MM.1S (cell line): ENCODE measurements around the gene APRT.

Experiments used
- DNase-seq: peaks from one replicate; pipeline ENCODE4 v3.0.0-alpha.2; 2015
- H2AFZ ChIP-seq: fragments of 300-600 bp; sonication (generic); 2 replicates; pipeline ENCODE4 v1.6.0; 2016; ENCODE audit warnings: antibody characterized with exemption, low read length
- H3F3A ChIP-seq: fragments of 300-600 bp; sonication (generic); 2 replicates; pipeline ENCODE4 v1.6.1; 2016; ENCODE audit warnings: mild to moderate bottlenecking, antibody characterized with exemption, low read length, moderate library complexity, mixed read lengths; ENCODE audit not compliant: insufficient read depth
- H3K27ac ChIP-seq: fragments of 300-600 bp; sonication (generic); 2 replicates; pipeline ENCODE4 v1.5.1; 2016; ENCODE audit warnings: mild to moderate bottlenecking, low read length
- H3K27me3 ChIP-seq: fragments of 300-600 bp; sonication (generic); replicated peaks from 2 replicates; pipeline ENCODE4 v1.6.0; 2016; ENCODE audit warnings: low read length; ENCODE audit not compliant: insufficient read depth
- H3K36me3 ChIP-seq: fragments of 300-600 bp; sonication (generic); replicated peaks from 2 replicates; pipeline ENCODE4 v1.6.1; 2016; ENCODE audit warnings: mild to moderate bottlenecking, low read length, mixed read lengths; ENCODE audit not compliant: insufficient read depth
- H3K4me1 ChIP-seq: fragments of 300-600 bp; sonication (generic); 2 replicates; pipeline ENCODE4 v1.6.1; 2016; ENCODE audit warnings: low read length, mixed read lengths
- H3K4me2 ChIP-seq: fragments of 300-600 bp; sonication (generic); 2 replicates; pipeline ENCODE4 v1.6.0; 2016; ENCODE audit warnings: low read depth, low read length
- H3K4me3 ChIP-seq: fragments of 300-600 bp; sonication (generic); 2 replicates; pipeline ENCODE4 v1.5.1; 2016; ENCODE audit warnings: low read length, mixed read lengths
- H3K79me2 ChIP-seq: fragments of 300-600 bp; sonication (generic); 2 replicates; pipeline ENCODE4 v1.6.1; 2016; ENCODE audit warnings: mixed run types, low read length, mixed read lengths
- H3K9ac ChIP-seq: fragments of 300-600 bp; sonication (generic); 2 replicates; pipeline ENCODE4 v1.6.1; 2016; ENCODE audit warnings: low read length, mixed read lengths
- H3K9me2 ChIP-seq: fragments of 300-600 bp; sonication (generic); replicated peaks from 2 replicates; pipeline ENCODE4 v1.6.1; 2016; ENCODE audit warnings: mild to moderate bottlenecking, low read length, mixed read lengths; ENCODE audit not compliant: insufficient read depth
- H3K9me3 ChIP-seq: fragments of 300-600 bp; sonication (generic); replicated peaks from 2 replicates; pipeline ENCODE4 v1.6.1; 2016; ENCODE audit warnings: mild to moderate bottlenecking, low read length, mixed read lengths; ENCODE audit not compliant: insufficient read depth
- H4K20me1 ChIP-seq: fragments of 300-600 bp; sonication (generic); 2 replicates; pipeline ENCODE4 v1.6.1; 2016; ENCODE audit warnings: mild to moderate bottlenecking, low read length, moderate library complexity, mixed read lengths; ENCODE audit not compliant: insufficient read depth
- EZH2 ChIP-seq: fragments of 300-600 bp; sonication (generic); optimal IDR thresholded peaks from 2 replicates; pipeline ENCODE3; 2017; ENCODE audit warnings: low read depth, mild to moderate bottlenecking, antibody characterized with exemption, low read length, mixed read lengths
- EZH2phosphoT487 ChIP-seq: fragments of 300-600 bp; sonication (generic); IDR thresholded peaks from 2 replicates; pipeline ENCODE4 v1.6.1; 2018; ENCODE audit warnings: antibody characterized with exemption, low read length
- TF ChIP-seq, protein P1 (sequence below): fragments of 300-600 bp; sonication (generic); IDR thresholded peaks from 2 replicates; pipeline ENCODE4 v1.5.1; 2016; ENCODE audit warnings: antibody characterized with exemption, low read length, mixed read lengths

APRT gene

DNA sequence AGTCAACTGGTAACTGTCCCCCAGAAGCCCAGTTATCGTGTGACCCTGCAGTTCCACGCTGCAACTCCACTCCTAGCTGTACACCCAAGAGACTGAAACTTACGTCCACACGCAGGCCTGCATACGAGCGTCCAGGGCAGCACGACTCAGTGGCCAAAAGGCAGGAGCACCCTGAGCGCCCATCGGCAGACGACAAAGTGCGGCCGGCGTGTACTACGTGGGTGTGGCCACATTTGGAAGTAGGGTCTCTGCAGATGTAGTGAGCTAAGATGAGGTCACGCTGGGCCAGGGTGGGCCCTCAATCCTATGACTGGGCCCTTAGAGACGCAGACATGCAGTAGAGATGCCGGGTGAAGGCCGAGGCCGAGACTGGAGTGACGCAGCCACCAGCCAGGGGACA is 31.5 kb upstream of the APRT start:
- Histone ChIP-seq H3K36me3 (no peaks in the 10 kb centered on the region), H3F3A (no peaks in the 10 kb centered on the region), H3K27ac (no peak overlapping the region), H3K27me3 (no peaks in the 10 kb centered on the region), H3K79me2 (no peaks in the 10 kb centered on the region), H4K20me1 (no peaks in the 10 kb centered on the region), H3K9ac (no peak overlapping the region), H3K4me2 (no peak overlapping the region), H3K4me1 (no peaks in the 10 kb centered on the region), H3K4me3 (no peak overlapping the region), H3K9me3 (no peaks in the 10 kb centered on the region), H3K9me2 (no peaks in the 10 kb centered on the region), H2AFZ (no peak overlapping the region)
- no peak for DNase-seq
- TF ChIP-seq, protein P1, sequence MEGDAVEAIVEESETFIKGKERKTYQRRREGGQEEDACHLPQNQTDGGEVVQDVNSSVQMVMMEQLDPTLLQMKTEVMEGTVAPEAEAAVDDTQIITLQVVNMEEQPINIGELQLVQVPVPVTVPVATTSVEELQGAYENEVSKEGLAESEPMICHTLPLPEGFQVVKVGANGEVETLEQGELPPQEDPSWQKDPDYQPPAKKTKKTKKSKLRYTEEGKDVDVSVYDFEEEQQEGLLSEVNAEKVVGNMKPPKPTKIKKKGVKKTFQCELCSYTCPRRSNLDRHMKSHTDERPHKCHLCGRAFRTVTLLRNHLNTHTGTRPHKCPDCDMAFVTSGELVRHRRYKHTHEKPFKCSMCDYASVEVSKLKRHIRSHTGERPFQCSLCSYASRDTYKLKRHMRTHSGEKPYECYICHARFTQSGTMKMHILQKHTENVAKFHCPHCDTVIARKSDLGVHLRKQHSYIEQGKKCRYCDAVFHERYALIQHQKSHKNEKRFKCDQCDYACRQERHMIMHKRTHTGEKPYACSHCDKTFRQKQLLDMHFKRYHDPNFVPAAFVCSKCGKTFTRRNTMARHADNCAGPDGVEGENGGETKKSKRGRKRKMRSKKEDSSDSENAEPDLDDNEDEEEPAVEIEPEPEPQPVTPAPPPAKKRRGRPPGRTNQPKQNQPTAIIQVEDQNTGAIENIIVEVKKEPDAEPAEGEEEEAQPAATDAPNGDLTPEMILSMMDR: no peak
- TF ChIP-seq EZH2 (no peak), EZH2phosphoT487 (no peak)

DNA sequence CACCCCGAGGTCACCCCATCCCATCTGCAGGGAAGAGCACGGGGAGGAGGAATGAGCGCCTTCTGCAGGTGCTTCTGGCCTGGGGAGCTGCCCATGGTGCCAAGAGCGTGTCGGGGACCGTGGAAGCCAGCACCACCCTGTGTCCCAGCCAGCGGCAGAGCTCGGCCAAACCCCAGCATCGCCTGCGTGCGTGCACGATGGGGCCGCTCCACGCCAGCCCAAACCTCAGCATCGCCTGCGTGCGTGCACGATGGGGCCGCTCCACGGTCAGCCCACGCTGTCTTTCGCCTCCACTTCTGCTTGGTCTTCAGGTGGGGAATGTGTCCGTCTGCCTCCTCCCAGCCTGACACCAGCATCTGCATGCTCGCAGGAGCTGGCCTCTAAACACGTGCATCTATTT is 31.1 kb upstream of the APRT start:
- Histone ChIP-seq H3K79me2 (no peaks in the 10 kb centered on the region), H4K20me1 (no peaks in the 10 kb centered on the region), H3K36me3 (no peaks in the 10 kb centered on the region), H3K9me3 (no peaks in the 10 kb centered on the region), H3K27ac (no peak overlapping the region), H3K4me1 (no peaks in the 10 kb centered on the region), H3K4me2 (no peak overlapping the region), H3F3A (no peaks in the 10 kb centered on the region), H3K27me3 (no peaks in the 10 kb centered on the region), H3K4me3 (no peak overlapping the region), H3K9ac (no peak overlapping the region), H3K9me2 (no peaks in the 10 kb centered on the region), H2AFZ (no peak overlapping the region)
- TF ChIP-seq, protein P1: no peak
- TF ChIP-seq EZH2: no peak
- TF ChIP-seq EZH2phosphoT487: no peak
- DNase-seq: no peak

DNA sequence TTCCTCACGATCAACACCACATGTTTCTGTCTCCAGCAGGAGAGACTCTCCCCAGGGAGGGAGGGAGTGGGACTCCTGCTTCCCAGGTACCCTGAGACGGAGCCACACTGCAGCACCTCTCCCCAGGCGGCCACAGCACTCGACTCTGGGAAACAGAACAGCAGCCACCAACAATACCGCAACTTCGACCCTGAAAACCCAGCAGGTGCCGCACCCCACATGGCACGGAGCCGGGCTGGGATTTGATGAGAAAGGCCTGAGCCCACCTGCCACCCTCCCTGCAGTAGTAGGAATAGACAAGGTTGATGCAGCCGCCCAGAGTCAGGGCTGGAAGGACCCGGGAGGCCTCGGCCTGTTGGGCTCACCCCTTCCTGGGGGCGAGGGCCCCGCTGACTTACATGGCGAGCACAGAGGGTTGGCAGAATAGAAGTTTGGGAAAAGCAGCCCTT is 30.6 kb upstream of the APRT start:
- Histone ChIP-seq H3K9me2 (no peaks in the 10 kb centered on the region), H3F3A (no peaks in the 10 kb centered on the region), H3K27ac (no peak overlapping the region), H3K9me3 (no peaks in the 10 kb centered on the region), H3K36me3 (no peaks in the 10 kb centered on the region), H2AFZ (no peak overlapping the region), H4K20me1 (no peaks in the 10 kb centered on the region), H3K27me3 (no peaks in the 10 kb centered on the region), H3K9ac (no peak overlapping the region), H3K79me2 (no peaks in the 10 kb centered on the region), H3K4me3 (no peak overlapping the region), H3K4me1 (no peaks in the 10 kb centered on the region), H3K4me2 (no peak overlapping the region)
- TF ChIP-seq, protein P1: no peak
- no peak for TF ChIP-seq EZH2phosphoT487
- no peak for DNase-seq
